Panc1 (cell line): ENCODE data around the gene PSMA6. TPM values are rescaled to one million over a fixed set of nuclear protein-coding genes. Genes with fewer than 3 reads are reported as not detected.

Experiments
- ATAC-seq: fragments of 200-7000 bp; cut with Tn5 transposase; 2 replicates; pipeline ENCODE4 v1.9.1; 2020; ENCODE audit warnings: mild to moderate bottlenecking, moderate library complexity
- BruUV-seq: library from RNA; stranded (reverse); fragments of 400-500 nt; replicated peaks from 2 replicates; lab custom pipeline; 2021; lab: Mats Ljungman, UMichigan
- CTCF ChIA-PET: fragments of 300-600 bp; sonication (Branson Sonifier 250); formaldehyde crosslinking; loops from one replicate; lab custom pipeline; 2022; ENCODE audit warnings: antibody characterized with exemption; lab: Charles Lee
- POLR2A ChIA-PET: fragments of 300-600 bp; sonication (Branson Sonifier 250); formaldehyde crosslinking; loops from one replicate; lab custom pipeline; 2022; ENCODE audit warnings: antibody characterized with exemption; lab: Charles Lee
- DNase-seq: peaks from one replicate; pipeline ENCODE4 v3.0.0-alpha.2; 2010; ENCODE audit warnings: low read depth, low spot score
- H3K27ac ChIP-seq: 2 replicates; pipeline ENCODE4 v1.5.1; 2011; ENCODE audit warnings: mild to moderate bottlenecking, low read length, inconsistent platforms
- H3K27me3 ChIP-seq: fragments of 200-500 bp; sonication (Bioruptor generic); 2 replicates; pipeline ENCODE4 v1.6.0; 2014; ENCODE audit warnings: low read length, inconsistent platforms; ENCODE audit not compliant: control insufficient read depth, insufficient read depth
- H3K36me3 ChIP-seq: fragments of 200-500 bp; sonication (Bioruptor generic); 2 replicates; pipeline ENCODE4 v1.5.1; 2014; ENCODE audit warnings: inconsistent platforms, mild to moderate bottlenecking, low read length, moderate library complexity; ENCODE audit not compliant: control insufficient read depth, insufficient read depth
- H3K4me1 ChIP-seq: 2 replicates; pipeline ENCODE4 v1.5.1; 2011; ENCODE audit warnings: inconsistent platforms, mild to moderate bottlenecking, low read length, moderate library complexity; ENCODE audit not compliant: control insufficient read depth, insufficient read depth
- H3K4me3 ChIP-seq, 2 experiments: 2 replicates each; pipeline ENCODE4 v1.5.1; 2011 to 2012; ENCODE audit warnings: low read depth in 2 of 2, low read length in 2 of 2, mild to moderate bottlenecking in 2 of 2, inconsistent platforms in 1 of 2, moderate library complexity in 1 of 2
- H3K9me3 ChIP-seq: fragments of 200-500 bp; sonication (Bioruptor generic); 2 replicates; pipeline ENCODE4 v1.5.1; 2014; ENCODE audit warnings: low read depth, mild to moderate bottlenecking, inconsistent platforms, low read length, moderate library complexity; ENCODE audit not compliant: control insufficient read depth, insufficient read depth
- CTCF ChIP-seq: fragments of 450-650 bp; IDR thresholded peaks from 2 replicates; pipeline ENCODE4 v1.5.1; 2017; ENCODE audit warnings: mild to moderate bottlenecking
- POLR2AphosphoS5 ChIP-seq: IDR thresholded peaks from 2 replicates; pipeline ENCODE4 v1.6.1; 2012; ENCODE audit warnings: mild to moderate bottlenecking, low read depth, low read length, moderate library complexity
- REST ChIP-seq, 2 experiments: IDR thresholded peaks; 2 replicates each; pipeline ENCODE4 v1.6.1; 2011 to 2012; ENCODE audit warnings: low read depth in 2 of 2, control low read depth in 1 of 2, low read length in 1 of 2, mild to moderate bottlenecking in 1 of 2, moderate library complexity in 1 of 2; ENCODE audit not compliant: insufficient read depth in 1 of 2
- SIN3A ChIP-seq: IDR thresholded peaks from 2 replicates; pipeline ENCODE4 v1.6.1; 2012; ENCODE audit warnings: low read depth, mild to moderate bottlenecking, low read length, moderate library complexity, borderline replicate concordance; ENCODE audit not compliant: insufficient read depth
- TCF7L2 ChIP-seq: IDR thresholded peaks from 2 replicates; pipeline ENCODE4 v1.6.1; 2011; ENCODE audit warnings: mild to moderate bottlenecking, low read depth, low read length, inconsistent platforms
- in situ Hi-C: cut with HindIII; loops from 2 replicates; pipeline ENCODE4 v1.10.0; 2016; ENCODE audit warnings: low sequenced_read_pairs, low pct_unique_long_range_greater_than_20kb
- intact Hi-C: fragments of 100-400 bp; cut with micrococcal nuclease; formaldehyde crosslinking; loops from one replicate; pipeline ENCODE4 v1.10.0; 2022; ENCODE audit not compliant: unreplicated experiment
- total RNA-seq: library from RNA; stranded (reverse); gene quantifications from one replicate; pipeline ENCODE4 v1.2.1, GENCODE V29; 2021; ENCODE audit not compliant: unreplicated experiment

PSMA6 gene
- total RNA-seq, 1 experiment from 2014 or later, result 197 TPM

- peak; percentile 76 for ATAC-seq
- Histone ChIP-seq H3K4me1 (peaks cover 50% of the 10 kb centered on the region), H3K36me3 (no peaks in the 10 kb centered on the region), H3K27ac (peak overlapping the region; percentile 82), H3K27me3 (no peaks in the 10 kb centered on the region), H3K4me3 (no peak overlapping the region), H3K9me3 (no peaks in the 10 kb centered on the region)
- BruUV-seq, result no TSS peak
- CTCF ChIA-PET, result interaction anchor here (0.5 kb wide), 1 partner anchor 154 kb away, joined by 10 read pairs; no protein-coding TSS in a partner anchor
- no peak for TF ChIP-seq TCF7L2
- no peak for TF ChIP-seq CTCF
- no peak for TF ChIP-seq REST (IDR thresholded peaks at IDR 0.05; ENCODE audit: insufficient read depth in 1 of 2, low read depth in 2 of 2, low read length in 1 of 2)
- TF ChIP-seq SIN3A, result no peak
- TF ChIP-seq POLR2AphosphoS5, result no peak
- in situ Hi-C loops (no loop called here), intact Hi-C loops (no loop called here)
- POLR2A ChIA-PET, result no interaction called here
- DNase-seq, result peak; percentile 58
These were observed 73.2 kb downstream of the PSMA6 start for GRCh38 chr14:35365130-35366055.

GRCh38 chr14:35366056-35366451 is 73.9 kb downstream of the PSMA6 start:
- Histone ChIP-seq H3K4me3 (no peak overlapping the region), H3K4me1 (peaks cover 50% of the 10 kb centered on the region), H3K27me3 (no peaks in the 10 kb centered on the region), H3K27ac (peak overlapping the region; percentile 82), H3K9me3 (no peaks in the 10 kb centered on the region), H3K36me3 (no peaks in the 10 kb centered on the region)
- intact Hi-C loops, result no loop called here
- BruUV-seq, result no TSS peak
- CTCF ChIA-PET, result no interaction called here
- TF ChIP-seq POLR2AphosphoS5 (no peak), TCF7L2 (no peak), REST (IDR thresholded peaks at IDR 0.05; ENCODE audit: insufficient read depth in 1 of 2, low read depth in 2 of 2, low read length in 1 of 2) (no peak), CTCF (no peak), SIN3A (no peak)
- POLR2A ChIA-PET, result interaction anchor here (0.5 kb wide), 1 partner anchor 62 kb away, joined by 3 read pairs; no protein-coding TSS in a partner anchor
- ATAC-seq, result peak; percentile 64
- in situ Hi-C loops, result no loop called here
- no peak for DNase-seq
